Type B pancreatic cell (in vitro differentiated cells): ENCODE measurements around the gene NEIL1. TPM values are rescaled to one million over a fixed set of nuclear protein-coding genes. Genes with fewer than 3 reads are reported as not detected.
"Not testable (repeated sequence)": the region's sequence is repeated elsewhere in the genome, so short reads cannot be mapped to it uniquely, and the experiment has no call there.

ENCODE experiments used
- DNase-seq: peaks from one replicate; pipeline ENCODE4 v3.0.0; 2021; ENCODE audit warnings: mixed read lengths; ENCODE audit not compliant: unreplicated experiment; ENCODE audit errors: extremely low spot score
- H3K27ac Mint-ChIP-seq: 2 replicates; pipeline ENCODE4 v1.8.0; 2021; ENCODE audit warnings: mild to moderate bottlenecking, mixed read lengths
- H3K27me3 Mint-ChIP-seq: 2 replicates; pipeline ENCODE4 v1.8.0; 2021; ENCODE audit warnings: mixed read lengths
- H3K36me3 Mint-ChIP-seq: 2 replicates; pipeline ENCODE4 v1.8.0; 2021; ENCODE audit warnings: mixed read lengths
- H3K4me1 Mint-ChIP-seq: one replicate; pipeline ENCODE4 v1.8.0; 2021; ENCODE audit warnings: mixed read lengths; ENCODE audit not compliant: unreplicated experiment
- H3K4me3 Mint-ChIP-seq: 2 replicates; pipeline ENCODE4 v1.8.0; 2021; ENCODE audit warnings: mild to moderate bottlenecking, mixed read lengths
- H3K9me3 Mint-ChIP-seq: 2 replicates; pipeline ENCODE4 v1.8.0; 2021; ENCODE audit warnings: mixed read lengths
- total RNA-seq: library from RNA; stranded (reverse); gene quantifications from 2 replicates; pipeline ENCODE4 v1.2.1, GENCODE V29; 2021; ENCODE audit warnings: low replicate concordance
- TF ChIP-seq, protein P1 (sequence below): fragments of 200-600 bp; sonication (generic); conservative IDR thresholded peaks from 2 replicates; pipeline ENCODE4 v1.5.0; 2021; ENCODE audit warnings: antibody characterized with exemption, mild to moderate bottlenecking

Gene NEIL1
- total RNA-seq, 1 donor from 2014 or later, result 40.4 TPM

DNA sequence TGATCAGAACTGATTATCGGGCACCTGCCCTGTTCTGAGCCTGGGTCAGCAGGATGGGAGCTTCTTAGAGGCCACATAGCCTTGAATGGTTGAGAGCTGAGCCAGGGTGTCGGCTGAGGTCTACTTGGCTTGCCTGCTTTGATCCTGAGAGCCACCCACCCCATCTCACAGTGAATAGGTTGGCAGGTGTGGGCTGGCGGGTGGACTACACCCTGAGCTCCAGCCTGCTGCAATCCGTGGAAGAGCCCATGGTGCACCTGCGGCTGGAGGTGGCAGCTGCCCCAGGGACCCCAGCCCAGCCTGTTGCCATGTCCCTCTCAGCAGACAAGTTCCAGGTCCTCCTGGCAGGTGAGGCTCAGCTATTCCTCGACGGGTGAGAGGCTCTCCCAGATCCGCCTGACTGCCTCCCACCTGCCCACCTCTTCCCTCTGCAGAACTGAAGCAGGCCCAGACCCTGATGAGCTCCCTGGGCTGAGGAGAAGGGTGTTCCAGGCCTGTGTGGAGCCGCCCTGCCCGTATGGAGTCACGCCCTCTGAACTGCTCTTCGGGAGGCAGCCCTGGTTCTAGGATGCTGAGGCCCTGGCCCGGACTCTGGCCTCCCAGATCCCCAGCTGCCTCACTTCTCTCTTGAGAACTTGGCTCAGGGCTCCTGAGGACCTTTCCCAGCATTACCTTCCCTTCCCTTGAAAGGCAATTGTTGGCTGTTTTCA is 7.2 kb upstream of the NEIL1 start:
- no peak overlapping the region for H3K4me3 Mint-ChIP-seq
- no peak for DNase-seq
- H3K9me3 Mint-ChIP-seq, result no peaks in the 10 kb centered on the region
- H3K4me1 Mint-ChIP-seq, result peaks cover 14% of the 10 kb centered on the region
- H3K27ac Mint-ChIP-seq, result no peak overlapping the region
- TF ChIP-seq, protein P1, sequence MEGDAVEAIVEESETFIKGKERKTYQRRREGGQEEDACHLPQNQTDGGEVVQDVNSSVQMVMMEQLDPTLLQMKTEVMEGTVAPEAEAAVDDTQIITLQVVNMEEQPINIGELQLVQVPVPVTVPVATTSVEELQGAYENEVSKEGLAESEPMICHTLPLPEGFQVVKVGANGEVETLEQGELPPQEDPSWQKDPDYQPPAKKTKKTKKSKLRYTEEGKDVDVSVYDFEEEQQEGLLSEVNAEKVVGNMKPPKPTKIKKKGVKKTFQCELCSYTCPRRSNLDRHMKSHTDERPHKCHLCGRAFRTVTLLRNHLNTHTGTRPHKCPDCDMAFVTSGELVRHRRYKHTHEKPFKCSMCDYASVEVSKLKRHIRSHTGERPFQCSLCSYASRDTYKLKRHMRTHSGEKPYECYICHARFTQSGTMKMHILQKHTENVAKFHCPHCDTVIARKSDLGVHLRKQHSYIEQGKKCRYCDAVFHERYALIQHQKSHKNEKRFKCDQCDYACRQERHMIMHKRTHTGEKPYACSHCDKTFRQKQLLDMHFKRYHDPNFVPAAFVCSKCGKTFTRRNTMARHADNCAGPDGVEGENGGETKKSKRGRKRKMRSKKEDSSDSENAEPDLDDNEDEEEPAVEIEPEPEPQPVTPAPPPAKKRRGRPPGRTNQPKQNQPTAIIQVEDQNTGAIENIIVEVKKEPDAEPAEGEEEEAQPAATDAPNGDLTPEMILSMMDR, result no peak
- H3K36me3 Mint-ChIP-seq, result peaks cover 3% of the 10 kb centered on the region
- H3K27me3 Mint-ChIP-seq, result no peaks in the 10 kb centered on the region

DNA sequence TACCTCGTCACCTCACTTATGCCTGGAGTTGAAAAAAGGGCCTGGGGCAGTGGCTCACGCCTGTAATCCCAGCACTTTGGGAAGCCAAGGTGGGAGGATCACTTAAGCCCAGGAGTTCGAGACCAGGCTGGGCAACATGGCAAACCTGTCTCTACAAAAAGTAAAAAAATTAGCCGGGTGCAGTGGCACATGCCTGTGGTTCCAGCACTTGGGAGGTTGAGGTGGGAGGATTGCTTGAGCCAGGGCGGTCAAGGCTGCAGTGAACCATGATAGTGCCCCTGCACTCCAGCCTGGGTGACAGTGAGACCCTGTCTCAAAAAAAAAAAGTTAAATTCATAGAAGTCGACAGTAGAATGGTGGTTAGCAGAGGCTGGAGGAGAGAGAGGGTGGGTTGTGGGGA is 4.6 kb upstream of the NEIL1 start:
- Mint-ChIP-seq H3K4me1 (no peaks in the 10 kb centered on the region), H3K4me3 (no peak overlapping the region), H3K27ac (no peak overlapping the region), H3K27me3 (peaks cover 15% of the 10 kb centered on the region), H3K9me3 (no peaks in the 10 kb centered on the region), H3K36me3 (peaks cover 3% of the 10 kb centered on the region)
- no peak for DNase-seq
- TF ChIP-seq, protein P1, result no peak

DNA sequence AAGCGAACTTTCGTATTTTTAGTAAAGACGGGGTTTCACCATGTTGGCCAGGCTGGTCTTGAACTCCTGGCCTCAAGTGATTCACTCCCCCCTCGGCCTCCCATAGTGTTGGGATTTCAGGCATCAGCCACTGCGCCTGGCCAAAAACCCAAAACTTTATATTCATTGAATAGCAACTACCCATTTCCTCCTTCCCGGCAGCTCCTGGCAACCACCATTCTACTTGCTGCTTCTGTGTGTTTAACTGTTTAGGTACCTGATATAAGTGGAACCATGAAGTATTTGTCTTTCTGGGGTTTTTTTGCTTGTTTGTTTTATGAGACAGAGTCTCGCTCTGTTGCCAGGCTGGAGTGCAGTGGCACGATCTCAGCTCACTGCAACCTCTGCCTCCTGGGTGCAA is 2.9 kb upstream of the NEIL1 start:
- not testable (repeated sequence) for DNase-seq, H3K9me3 Mint-ChIP-seq, H3K4me3 Mint-ChIP-seq, H3K36me3 Mint-ChIP-seq, H3K4me1 Mint-ChIP-seq, H3K27ac Mint-ChIP-seq
- H3K27me3 Mint-ChIP-seq, result peaks cover 18% of the 10 kb centered on the region

DNA sequence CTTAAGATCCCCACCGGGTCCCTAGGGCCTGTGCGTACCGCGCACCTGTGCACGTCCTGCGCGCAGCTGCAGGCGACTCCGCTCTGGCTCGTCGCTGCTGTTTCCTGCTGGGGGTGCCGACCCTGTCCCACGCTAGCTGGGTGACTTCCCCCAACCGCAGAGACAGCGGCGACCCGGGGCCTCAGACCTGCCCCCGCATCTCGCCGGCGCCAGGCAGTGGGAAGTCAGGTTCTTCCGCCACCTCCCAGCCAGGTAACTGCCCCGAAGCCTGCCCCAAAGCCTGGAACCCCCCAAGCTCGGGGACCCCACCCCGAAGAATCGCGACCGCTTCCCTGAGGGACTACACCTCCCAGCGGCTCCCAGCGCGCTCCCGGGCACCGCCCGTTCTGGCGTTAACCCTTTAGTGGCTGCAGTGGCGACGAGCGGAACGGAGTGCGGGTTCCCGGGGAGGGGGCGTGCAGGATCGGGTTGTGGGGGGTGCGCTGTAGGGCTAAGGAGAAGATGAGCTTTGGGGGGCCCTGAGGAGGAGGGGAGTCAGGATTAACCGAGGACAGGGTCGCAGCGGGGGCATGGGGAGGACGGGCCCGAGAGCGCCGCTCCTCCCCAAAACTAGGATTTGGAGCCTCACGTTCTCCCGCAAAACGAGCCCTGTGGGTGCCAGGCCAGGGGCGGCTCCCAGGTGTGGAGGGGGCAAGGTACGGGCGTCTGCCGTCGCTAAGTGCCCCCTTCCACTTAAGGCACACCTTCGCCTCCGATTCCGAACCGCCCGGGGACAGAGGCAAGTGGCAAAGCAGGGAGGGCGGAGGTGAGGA is 589 bp downstream of the NEIL1 start:
- no peaks in the 10 kb centered on the region for H3K36me3 Mint-ChIP-seq
- H3K4me1 Mint-ChIP-seq, result no peaks in the 10 kb centered on the region
- H3K27ac Mint-ChIP-seq, result peak overlapping the region; percentile 75
- H3K27me3 Mint-ChIP-seq, result peaks cover 18% of the 10 kb centered on the region
- peak overlapping the region; percentile 85 for H3K4me3 Mint-ChIP-seq
- no peak for DNase-seq
- H3K9me3 Mint-ChIP-seq, result no peaks in the 10 kb centered on the region
- TF ChIP-seq, protein P1, result no peak

DNA sequence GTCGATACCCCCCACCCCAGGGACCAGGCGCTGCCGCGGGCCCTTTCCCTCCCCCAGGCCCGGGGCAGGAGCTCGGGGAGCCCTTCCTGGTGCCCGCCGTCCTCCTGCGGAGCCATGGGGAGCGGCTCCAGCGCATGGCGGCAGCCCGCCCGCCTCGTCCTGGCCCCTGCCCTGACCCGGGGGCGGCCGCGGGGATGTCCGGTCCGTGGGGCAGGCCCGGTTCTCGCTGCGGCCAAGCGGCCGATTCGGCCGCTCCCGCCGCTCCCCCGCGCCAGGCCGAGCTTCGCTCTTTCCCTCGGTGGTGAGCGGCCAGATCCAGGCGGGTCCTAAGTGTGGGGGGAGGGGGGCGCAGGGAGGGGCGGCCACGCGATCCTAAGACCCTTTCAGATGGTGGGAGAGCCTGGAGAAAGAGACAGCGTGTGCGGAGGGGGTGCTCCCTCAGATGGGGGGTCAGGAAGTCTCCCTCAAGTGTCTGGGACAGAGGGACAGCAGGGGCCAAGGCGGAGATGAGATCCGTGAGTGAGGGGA is 1.3 kb downstream of the NEIL1 start:
- Mint-ChIP-seq H3K36me3 (no peaks in the 10 kb centered on the region), H3K4me3 (peak overlapping the region; percentile 90), H3K27ac (no peak overlapping the region), H3K27me3 (peaks cover 18% of the 10 kb centered on the region), H3K9me3 (no peaks in the 10 kb centered on the region), H3K4me1 (no peaks in the 10 kb centered on the region)
- TF ChIP-seq, protein P1, result no peak
- DNase-seq, result no peak
